Activated T-helper 1 cell treated with anti-CD3 and anti-CD28 coated beads, Interleukin-2, amount 50 U/mL, for 16 hours (primary cell): ENCODE data around the gene CCDC15.
"Not testable (repeated sequence)": the region's sequence is repeated elsewhere in the genome, so short reads cannot be mapped to it uniquely, and the experiment has no call there.

Source experiments
- DNase-seq, 2 donors: peaks; one replicate each; pipeline ENCODE4 v3.0.0-alpha.2; 2020; ENCODE audit warnings: low read depth in 1 of 2, low spot score in 1 of 2

Gene CCDC15

GRCh38 chr11:124938970-124939369 lies 15.0 kb upstream of the CCDC15 start:
- no peak for DNase-seq

GRCh38 chr11:124941703-124942102 lies 12.3 kb upstream of the CCDC15 start:
- DNase-seq: no peak

- DNase-seq: no peak
Observed at GRCh38 chr11:124942466-124943253, 11.3 kb upstream of the CCDC15 start.

GRCh38 chr11:124943254-124943616 lies 10.8 kb upstream of the CCDC15 start:
- DNase-seq: no peak

- no peak for DNase-seq
Observed at GRCh38 chr11:124943741-124944140, 10.3 kb upstream of the CCDC15 start.

GRCh38 chr11:124944565-124944964 lies 9.4 kb upstream of the CCDC15 start:
- DNase-seq: no peak

GRCh38 chr11:124945826-124946225 lies 8.2 kb upstream of the CCDC15 start:
- DNase-seq: no peak

GRCh38 chr11:124946735-124947141 lies 7.3 kb upstream of the CCDC15 start:
- DNase-seq: no peak

- no peak for DNase-seq
Observed at GRCh38 chr11:124950601-124951330, 3.2 kb upstream of the CCDC15 start.

GRCh38 chr11:124951341-124951740 lies 2.7 kb upstream of the CCDC15 start:
- DNase-seq: no peak

GRCh38 chr11:124954590-124954955 lies 571 bp downstream of the CCDC15 start:
- no peak for DNase-seq

- no peak for DNase-seq
Observed at GRCh38 chr11:124955035-124955434, 1.0 kb downstream of the CCDC15 start.

GRCh38 chr11:124961972-124962609 lies 8.1 kb downstream of the CCDC15 start:
- no peak for DNase-seq

- DNase-seq: not testable (repeated sequence)
Observed at GRCh38 chr11:124968197-124968596, 14.2 kb downstream of the CCDC15 start.

GRCh38 chr11:124970925-124971324 lies 16.9 kb downstream of the CCDC15 start:
- no peak for DNase-seq

- DNase-seq: no peak
Observed at GRCh38 chr11:124971810-124972209, 17.8 kb downstream of the CCDC15 start.

GRCh38 chr11:124976531-124976930 lies 22.5 kb downstream of the CCDC15 start:
- DNase-seq: no peak

GRCh38 chr11:124977006-124977405 lies 23.0 kb downstream of the CCDC15 start:
- no peak for DNase-seq

- no peak for DNase-seq
Observed at GRCh38 chr11:124978316-124978715, 24.3 kb downstream of the CCDC15 start.

- DNase-seq: no peak
Observed at GRCh38 chr11:124982043-124982442, 28.0 kb downstream of the CCDC15 start.

- DNase-seq: no peak
Observed at GRCh38 chr11:124983674-124984511, 29.9 kb downstream of the CCDC15 start.
